Activated CD4-positive, alpha-beta T cell treated with anti-CD3 and anti-CD28 coated beads, Interleukin-2, amount 50 U/mL, for 4 hours (primary cell): ENCODE data around the gene RIC1.
"Not testable (repeated sequence)": the region's sequence is repeated elsewhere in the genome, so short reads cannot be mapped to it uniquely, and the experiment has no call there.

ENCODE experiments used
- DNase-seq, 2 experiments: peaks; one replicate each; pipeline ENCODE4 v3.0.0-alpha.2; 2020

The RIC1 gene

GRCh38 chr9:5722679-5723078 is 93.8 kb downstream of the RIC1 start:
- DNase-seq: not testable (repeated sequence)

- DNase-seq: no peak
Observed at GRCh38 chr9:5735072-5735471, 106.2 kb downstream of the RIC1 start.

GRCh38 chr9:5736563-5737346 is 107.8 kb downstream of the RIC1 start:
- DNase-seq: no peak

- DNase-seq: no peak
Observed at GRCh38 chr9:5743109-5743508, 114.2 kb downstream of the RIC1 start.

GRCh38 chr9:5748438-5748837 is 119.5 kb downstream of the RIC1 start:
- DNase-seq: no peak

GRCh38 chr9:5749306-5749705 is 120.4 kb downstream of the RIC1 start:
- DNase-seq: no peak

GRCh38 chr9:5750569-5750968 is 121.7 kb downstream of the RIC1 start:
- DNase-seq: no peak

- DNase-seq: no peak
Observed at GRCh38 chr9:5756633-5757032, 127.7 kb downstream of the RIC1 start.

GRCh38 chr9:5760338-5760737 is 131.4 kb downstream of the RIC1 start:
- no peak for DNase-seq

- DNase-seq: no peak
Observed at GRCh38 chr9:5762421-5762820, 133.5 kb downstream of the RIC1 start.

GRCh38 chr9:5764130-5764868 is 135.4 kb downstream of the RIC1 start:
- DNase-seq: no peak

GRCh38 chr9:5767968-5768932 is 139.3 kb downstream of the RIC1 start:
- no peak for DNase-seq

GRCh38 chr9:5773324-5773999 is 144.6 kb downstream of the RIC1 start:
- no peak for DNase-seq

- no peak for DNase-seq
Observed at GRCh38 chr9:5778805-5779204, 149.9 kb downstream of the RIC1 start.

- DNase-seq: not testable (repeated sequence)
Observed at GRCh38 chr9:5779705-5780218, 150.9 kb downstream of the RIC1 start.

- not testable (repeated sequence) for DNase-seq
Observed at GRCh38 chr9:5783420-5783819, 154.5 kb downstream of the RIC1 start.

GRCh38 chr9:5783982-5784381 is 155.1 kb downstream of the RIC1 start:
- DNase-seq: no peak

GRCh38 chr9:5784526-5785315 is 155.8 kb downstream of the RIC1 start:
- no peak for DNase-seq

GRCh38 chr9:5786370-5787127 is 157.6 kb downstream of the RIC1 start:
- no peak for DNase-seq

GRCh38 chr9:5787220-5787619 is 158.3 kb downstream of the RIC1 start:
- no peak for DNase-seq
